ENCODE data around the gene HNRNPC. TPM values are rescaled to one million over a fixed set of nuclear protein-coding genes. Genes with fewer than 3 reads are reported as not detected.
"Not testable (repeated sequence)": the region's sequence is repeated elsewhere in the genome, so short reads cannot be mapped to it uniquely, and the experiment has no call there.

Gene HNRNPC
- total RNA-seq, 3 donors from 2014 or later: 273 to 334 (median 312) TPM

GRCh38 chr14:21219120-21219519 lies 50.1 kb downstream of the HNRNPC start:
- Histone ChIP-seq H3K9me3 (no peaks in the 10 kb centered on the region), H3K36me3 (ENCODE audit: low read depth) (no peaks in the 10 kb centered on the region), H3K4me1 (ENCODE audit: low read depth) (peaks cover 4% of the 10 kb centered on the region), H3K4me3 (no peak overlapping the region)
- ATAC-seq: no peak
- TF ChIP-seq, protein P1, sequence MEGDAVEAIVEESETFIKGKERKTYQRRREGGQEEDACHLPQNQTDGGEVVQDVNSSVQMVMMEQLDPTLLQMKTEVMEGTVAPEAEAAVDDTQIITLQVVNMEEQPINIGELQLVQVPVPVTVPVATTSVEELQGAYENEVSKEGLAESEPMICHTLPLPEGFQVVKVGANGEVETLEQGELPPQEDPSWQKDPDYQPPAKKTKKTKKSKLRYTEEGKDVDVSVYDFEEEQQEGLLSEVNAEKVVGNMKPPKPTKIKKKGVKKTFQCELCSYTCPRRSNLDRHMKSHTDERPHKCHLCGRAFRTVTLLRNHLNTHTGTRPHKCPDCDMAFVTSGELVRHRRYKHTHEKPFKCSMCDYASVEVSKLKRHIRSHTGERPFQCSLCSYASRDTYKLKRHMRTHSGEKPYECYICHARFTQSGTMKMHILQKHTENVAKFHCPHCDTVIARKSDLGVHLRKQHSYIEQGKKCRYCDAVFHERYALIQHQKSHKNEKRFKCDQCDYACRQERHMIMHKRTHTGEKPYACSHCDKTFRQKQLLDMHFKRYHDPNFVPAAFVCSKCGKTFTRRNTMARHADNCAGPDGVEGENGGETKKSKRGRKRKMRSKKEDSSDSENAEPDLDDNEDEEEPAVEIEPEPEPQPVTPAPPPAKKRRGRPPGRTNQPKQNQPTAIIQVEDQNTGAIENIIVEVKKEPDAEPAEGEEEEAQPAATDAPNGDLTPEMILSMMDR (IDR thresholded peaks at IDR 0.05): no peak
- DNase-seq: no peak
- intact Hi-C loops (cut with DNase I, micrococcal nuclease): no loop called here

- no peak overlapping the region for H3K4me3 ChIP-seq
- H3K36me3 ChIP-seq (ENCODE audit: low read depth): no peaks in the 10 kb centered on the region
- H3K9me3 ChIP-seq: no peaks in the 10 kb centered on the region
- intact Hi-C loops (cut with DNase I, micrococcal nuclease): no loop called here
- DNase-seq (no peak), ATAC-seq (no peak)
- H3K4me1 ChIP-seq (ENCODE audit: low read depth): peaks cover 4% of the 10 kb centered on the region
- TF ChIP-seq, protein P1 (IDR thresholded peaks at IDR 0.05): no peak
Observed at GRCh38 chr14:21215879-21216251, 53.4 kb downstream of the HNRNPC start.

GRCh38 chr14:21215130-21215878 lies 53.9 kb downstream of the HNRNPC start:
- Histone ChIP-seq H3K9me3 (no peaks in the 10 kb centered on the region), H3K4me3 (no peak overlapping the region), H3K4me1 (ENCODE audit: low read depth) (peaks cover 4% of the 10 kb centered on the region), H3K36me3 (ENCODE audit: low read depth) (no peaks in the 10 kb centered on the region)
- no peak for ATAC-seq
- TF ChIP-seq, protein P1 (IDR thresholded peaks at IDR 0.05): no peak
- no peak for DNase-seq
- intact Hi-C loops (cut with DNase I, micrococcal nuclease): no loop called here

DNA sequence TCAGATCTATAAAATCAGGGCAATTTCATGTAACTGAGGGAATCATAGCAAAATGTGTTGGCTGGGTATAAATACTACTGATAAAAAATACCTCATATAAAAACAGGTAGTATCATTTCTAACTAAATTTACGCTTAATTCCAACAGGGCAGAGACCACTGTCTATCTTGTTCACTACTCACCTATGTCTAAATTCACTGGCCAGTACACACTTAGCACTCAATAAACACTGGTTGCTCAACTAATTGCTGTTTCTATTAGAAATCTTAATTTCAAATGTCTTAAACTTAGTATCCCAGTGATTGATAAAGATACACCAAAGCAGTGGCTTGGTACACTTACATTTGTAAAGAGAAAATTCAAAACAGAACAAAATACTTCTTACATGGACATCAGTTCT lies 55.6 kb downstream of the HNRNPC start:
- TF ChIP-seq, protein P1 (IDR thresholded peaks at IDR 0.05): no peak
- H3K36me3 ChIP-seq (ENCODE audit: low read depth): peaks cover 5% of the 10 kb centered on the region
- H3K4me1 ChIP-seq (ENCODE audit: low read depth): no peaks in the 10 kb centered on the region

DNA sequence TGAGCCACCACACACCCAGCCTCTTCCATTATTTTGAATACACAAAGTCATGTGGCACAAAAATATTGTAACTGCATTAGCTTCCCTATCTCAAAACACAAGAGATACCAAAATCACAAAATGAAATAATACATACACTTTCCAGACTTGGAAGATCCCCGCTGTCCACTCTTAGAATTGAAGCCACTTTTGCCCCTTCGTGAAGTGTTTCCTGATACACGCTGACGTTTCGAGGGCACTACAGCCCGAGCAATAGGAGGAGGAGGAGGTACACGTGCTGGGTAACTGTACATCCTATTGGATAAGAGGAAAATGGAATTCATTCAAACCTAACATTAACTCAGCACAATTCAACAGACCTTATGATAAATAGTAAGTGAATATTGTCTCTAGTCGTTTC lies 56.4 kb downstream of the HNRNPC start:
- ATAC-seq; intact Hi-C loops (cut with DNase I, micrococcal nuclease); H3K9me3 ChIP-seq; DNase-seq; H3K4me1 ChIP-seq (ENCODE audit: low read depth); H3K36me3 ChIP-seq (ENCODE audit: low read depth); H3K4me3 ChIP-seq: not testable (repeated sequence)

More for the DNA sequence above, 55.6 kb downstream of the HNRNPC start:
- H3K4me3 ChIP-seq: no peak overlapping the region
- ATAC-seq: no peak
- H3K9me3 ChIP-seq: no peaks in the 10 kb centered on the region
- intact Hi-C loops (cut with DNase I, micrococcal nuclease): no loop called here
- DNase-seq: no peak

DNA sequence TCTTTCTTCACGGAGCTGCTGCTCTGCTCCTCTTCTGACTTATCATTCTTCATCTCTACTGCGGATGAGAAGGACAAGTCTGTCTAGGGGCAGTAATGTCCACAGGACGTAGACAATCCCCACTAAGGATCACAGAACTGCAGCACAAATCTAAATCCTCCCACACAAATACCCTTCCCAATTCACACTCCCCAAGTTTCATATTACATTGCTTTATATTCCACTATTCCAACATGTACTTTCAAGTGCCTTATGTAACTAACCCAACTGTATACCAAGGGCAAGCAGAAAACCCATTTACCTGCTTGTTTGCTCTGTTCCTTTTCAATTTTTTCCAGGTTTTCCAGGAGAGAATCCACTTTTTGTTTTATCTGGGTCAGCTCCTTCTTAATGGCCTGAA lies 57.7 kb downstream of the HNRNPC start:
- TF ChIP-seq, protein P1 (IDR thresholded peaks at IDR 0.05): no peak
- ATAC-seq (no peak), DNase-seq (no peak)
- no peaks in the 10 kb centered on the region for H3K4me1 ChIP-seq (ENCODE audit: low read depth)
- intact Hi-C loops (cut with DNase I, micrococcal nuclease): no loop called here
- H3K36me3 ChIP-seq (ENCODE audit: low read depth): peaks cover 5% of the 10 kb centered on the region
- no peak overlapping the region for H3K4me3 ChIP-seq
- H3K9me3 ChIP-seq: no peaks in the 10 kb centered on the region

All from mucosa of descending colon (tissue), 3 donors.